Sigmoid colon (tissue), 7 donors: Measurements from ENCODE around the gene PIK3CD. TPM values are rescaled to one million over a fixed set of nuclear protein-coding genes. Genes with fewer than 3 reads are reported as not detected.

Experiments
- DNase-seq: peaks from one replicate; pipeline ENCODE4 v3.0.0-alpha.2; 2019
- H3K27ac ChIP-seq, 4 donors: fragments of 200-600 bp; sonication (generic); one replicate each; pipeline ENCODE4 v1.5.1; 2016 to 2019; ENCODE audit warnings: mild to moderate bottlenecking in 1 of 4
- H3K27me3 ChIP-seq, 3 donors: fragments of 200-600 bp; sonication (generic); one replicate each; pipeline ENCODE4 v1.5.1; 2019; ENCODE audit warnings: mild to moderate bottlenecking in 1 of 3
- H3K36me3 ChIP-seq, 4 donors: fragments of 200-600 bp; sonication (generic); one replicate each; pipeline ENCODE4 v1.5.1; 2016 to 2019
- H3K4me1 ChIP-seq, 4 donors: fragments of 200-600 bp; sonication (generic); one replicate each; pipeline ENCODE4 v1.5.1; 2017 to 2019
- H3K4me3 ChIP-seq, 4 donors: fragments of 200-600 bp; sonication (generic); one replicate each; pipeline ENCODE4 v1.5.1; 2017 to 2019; ENCODE audit warnings: mild to moderate bottlenecking in 2 of 4, moderate library complexity in 1 of 4
- H3K9me3 ChIP-seq, 4 donors: fragments of 200-600 bp in 3 of 4; sonication (generic) in 3 of 4; one replicate each; pipeline versions ENCODE4 v1.5.1 to v1.6.1; 2013 to 2019
- EP300 ChIP-seq, 4 donors: sonication (generic); formaldehyde crosslinking; IDR thresholded peaks; one replicate each; pipeline ENCODE4 v1.6.1; 2017; ENCODE audit warnings: antibody characterized with exemption in 4 of 4
- POLR2A ChIP-seq, 2 donors: fragments of 450-650 bp; IDR thresholded peaks; one replicate each; pipeline ENCODE4 v1.6.1; 2016; ENCODE audit warnings: antibody characterized with exemption in 2 of 2, mild to moderate bottlenecking in 2 of 2, moderate library complexity in 2 of 2
- POLR2AphosphoS5 ChIP-seq, 4 donors: sonication (generic); formaldehyde crosslinking; IDR thresholded peaks; one replicate each; pipeline ENCODE4 v1.6.1; 2017; ENCODE audit warnings: antibody characterized with exemption in 4 of 4
- WGBS, 2 donors: extraction: QIAGEN DNeasy Blood & Tissue Kit; methylation state at CpG; one replicate each; pipeline ENCODE4 v1.1.7; 2013; 5-methylcytosine and 5-hydroxymethylcytosine counted together
- intact Hi-C: fragments of 100-400 bp; cut with DNase I; formaldehyde crosslinking; loops from one replicate; pipeline ENCODE4 v1.15.1; 2023
- polyA plus RNA-seq, 3 donors: library from polyadenylated mRNA; stranded (reverse); fragments of 200-250 nt; gene quantifications; one replicate each; pipeline ENCODE4 v1.2.3, GENCODE V29; 2013
- total RNA-seq, 4 donors: library from RNA; depleted of rRNA; stranded (reverse); fragments of >200 nt; gene quantifications; one replicate each; pipeline ENCODE4 v1.1.0, GENCODE V29; 2016
- TF ChIP-seq, protein P1 (sequence below), 4 experiments: fragments of 450-650 bp in 3 of 4; fragments of 200-600 bp in 1 of 4; IDR thresholded peaks; one replicate each; pipeline ENCODE4 v1.5.1; 2016 to 2019; ENCODE audit warnings: antibody characterized with exemption in 4 of 4, mild to moderate bottlenecking in 3 of 4, moderate library complexity in 2 of 4
- donor health status: healthy with polysubstance abuse.
- donor health status: Bipolar disorder and iron deficiency.
- donor health status: healthy.

The PIK3CD gene
- total and polyA plus RNA-seq, 7 donors: 1.2 to 23.1 (median 8.7) TPM

DNA sequence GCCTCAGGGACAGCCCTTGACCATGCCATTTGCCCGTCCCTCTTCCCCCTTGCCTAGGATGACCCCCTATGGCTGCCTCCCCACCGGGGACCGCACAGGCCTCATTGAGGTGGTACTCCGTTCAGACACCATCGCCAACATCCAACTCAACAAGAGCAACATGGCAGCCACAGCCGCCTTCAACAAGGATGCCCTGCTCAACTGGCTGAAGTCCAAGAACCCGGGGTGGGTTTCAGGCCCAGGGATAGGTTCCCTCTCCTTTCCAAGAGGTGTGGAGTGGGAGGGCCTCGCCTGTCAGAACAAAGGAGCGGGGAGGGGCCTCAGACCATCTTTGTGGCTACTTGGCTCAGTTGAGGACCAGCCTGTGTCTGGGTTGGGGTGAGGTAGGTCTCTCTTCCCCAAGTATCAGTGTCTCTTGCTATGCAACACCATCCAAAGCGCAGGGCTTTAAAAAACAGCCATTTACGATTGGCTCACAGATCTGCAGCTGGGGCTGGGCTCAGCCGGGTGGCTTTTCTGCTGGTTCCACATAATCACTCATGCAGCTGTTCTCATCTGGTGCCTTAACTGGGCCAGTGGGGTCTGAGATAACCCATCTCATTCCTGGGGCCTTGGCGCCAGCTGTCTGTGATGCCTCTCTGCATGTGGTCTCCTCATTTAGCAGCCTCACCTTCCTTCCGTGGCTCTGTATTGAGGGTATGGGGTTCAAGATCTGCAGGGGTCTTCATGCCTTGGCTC, 71.7 kb downstream of the PIK3CD start:
- WGBS, 2 donors: 97 to 98% methylated on average over 14 of the region's 14 CpGs
- intact Hi-C loops: loop anchor here (5.0 kb wide), 2 partner anchors 96 to 144 kb away; no protein-coding TSS in a partner anchor
- H3K4me1 ChIP-seq: peaks cover 0 to 13% (median 8%) of the 10 kb centered on the region in 4 donors
- H3K9me3 ChIP-seq: peaks cover 0 to 3% (median 0%) of the 10 kb centered on the region in 4 donors
- H3K27me3 ChIP-seq: no peaks in the 10 kb centered on the region
- TF ChIP-seq EP300 (IDR thresholded peaks at IDR 0.05) (no peak), POLR2AphosphoS5 (IDR thresholded peaks at IDR 0.05) (no peak), POLR2A (IDR thresholded peaks at IDR 0.05) (no peak)
- TF ChIP-seq, protein P1, sequence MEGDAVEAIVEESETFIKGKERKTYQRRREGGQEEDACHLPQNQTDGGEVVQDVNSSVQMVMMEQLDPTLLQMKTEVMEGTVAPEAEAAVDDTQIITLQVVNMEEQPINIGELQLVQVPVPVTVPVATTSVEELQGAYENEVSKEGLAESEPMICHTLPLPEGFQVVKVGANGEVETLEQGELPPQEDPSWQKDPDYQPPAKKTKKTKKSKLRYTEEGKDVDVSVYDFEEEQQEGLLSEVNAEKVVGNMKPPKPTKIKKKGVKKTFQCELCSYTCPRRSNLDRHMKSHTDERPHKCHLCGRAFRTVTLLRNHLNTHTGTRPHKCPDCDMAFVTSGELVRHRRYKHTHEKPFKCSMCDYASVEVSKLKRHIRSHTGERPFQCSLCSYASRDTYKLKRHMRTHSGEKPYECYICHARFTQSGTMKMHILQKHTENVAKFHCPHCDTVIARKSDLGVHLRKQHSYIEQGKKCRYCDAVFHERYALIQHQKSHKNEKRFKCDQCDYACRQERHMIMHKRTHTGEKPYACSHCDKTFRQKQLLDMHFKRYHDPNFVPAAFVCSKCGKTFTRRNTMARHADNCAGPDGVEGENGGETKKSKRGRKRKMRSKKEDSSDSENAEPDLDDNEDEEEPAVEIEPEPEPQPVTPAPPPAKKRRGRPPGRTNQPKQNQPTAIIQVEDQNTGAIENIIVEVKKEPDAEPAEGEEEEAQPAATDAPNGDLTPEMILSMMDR (IDR thresholded peaks at IDR 0.05): no peak
- peaks cover 9 to 57% (median 21%) of the 10 kb centered on the region in 4 donors for H3K36me3 ChIP-seq
- no peak for DNase-seq
- H3K27ac ChIP-seq: no peak overlapping the region
- no peak overlapping the region for H3K4me3 ChIP-seq

DNA sequence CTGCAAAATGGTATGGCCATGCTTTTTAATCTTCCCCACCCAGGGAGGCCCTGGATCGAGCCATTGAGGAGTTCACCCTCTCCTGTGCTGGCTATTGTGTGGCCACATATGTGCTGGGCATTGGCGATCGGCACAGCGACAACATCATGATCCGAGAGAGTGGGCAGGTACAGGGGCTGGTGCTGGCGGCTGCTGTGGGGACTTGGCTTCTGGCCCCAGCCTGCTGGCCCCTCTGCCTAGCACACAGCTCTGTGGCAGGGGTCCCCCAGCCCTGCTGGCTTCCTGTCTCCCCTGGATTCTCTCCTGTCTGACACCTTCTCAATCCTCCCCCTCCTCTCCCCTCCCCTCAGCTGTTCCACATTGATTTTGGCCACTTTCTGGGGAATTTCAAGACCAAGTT, 72.4 kb downstream of the PIK3CD start:
- Histone ChIP-seq H3K4me3 (no peak overlapping the region), H3K36me3 (peaks cover 12 to 64% (median 22%) of the 10 kb centered on the region in 4 donors), H3K9me3 (peaks cover 0 to 3% (median 0%) of the 10 kb centered on the region in 4 donors), H3K4me1 (peaks cover 0 to 10% (median 6%) of the 10 kb centered on the region in 4 donors), H3K27ac (no peak overlapping the region), H3K27me3 (no peaks in the 10 kb centered on the region)
- DNase-seq: no peak
- WGBS, 2 donors: 97% methylated on average over 6 of the region's 6 CpGs
- intact Hi-C loops: loop anchor here (5.0 kb wide), 2 partner anchors 97 to 143 kb away; no protein-coding TSS in a partner anchor
- TF ChIP-seq, protein P1 (IDR thresholded peaks at IDR 0.05): no peak
- TF ChIP-seq POLR2A (IDR thresholded peaks at IDR 0.05) (no peak), EP300 (IDR thresholded peaks at IDR 0.05) (no peak), POLR2AphosphoS5 (IDR thresholded peaks at IDR 0.05) (no peak)

DNA sequence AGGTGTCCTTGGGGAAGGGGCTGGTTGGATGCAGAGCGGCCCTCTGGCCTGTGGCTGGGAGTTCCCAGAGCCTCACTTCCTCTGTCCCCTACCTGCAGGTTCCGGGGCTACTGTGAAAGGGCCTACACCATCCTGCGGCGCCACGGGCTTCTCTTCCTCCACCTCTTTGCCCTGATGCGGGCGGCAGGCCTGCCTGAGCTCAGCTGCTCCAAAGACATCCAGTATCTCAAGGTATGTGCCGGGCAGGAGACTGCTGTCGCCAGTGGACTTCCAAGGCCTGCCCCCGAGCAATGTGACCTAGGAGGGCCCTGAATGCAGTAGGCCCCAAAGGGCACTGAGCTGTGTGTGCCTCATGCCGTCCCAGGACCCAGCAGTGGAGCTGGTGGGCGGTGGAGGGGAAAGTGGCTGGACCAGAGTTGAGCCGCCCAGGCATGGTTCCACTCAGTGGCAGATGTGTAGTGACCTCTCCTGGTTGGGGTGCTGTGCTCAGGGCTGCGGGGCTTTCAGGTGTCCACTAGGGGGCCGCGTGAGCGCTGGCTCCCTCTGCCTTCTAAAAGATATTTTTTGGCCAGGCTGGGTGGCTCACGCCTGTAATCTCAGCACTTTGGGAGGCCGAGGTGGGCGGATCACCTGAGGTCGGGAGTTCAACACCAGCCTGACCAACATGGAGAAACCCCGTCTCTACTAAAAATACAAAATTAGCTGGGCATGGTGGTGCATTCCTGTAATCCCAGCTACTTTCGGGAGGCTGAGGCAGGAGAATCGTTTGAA, 73.4 kb downstream of the PIK3CD start:
- Histone ChIP-seq H3K36me3 (peaks cover 11 to 74% (median 29%) of the 10 kb centered on the region in 4 donors), H3K4me3 (no peak overlapping the region), H3K27me3 (no peaks in the 10 kb centered on the region), H3K9me3 (peaks cover 0 to 3% (median 0%) of the 10 kb centered on the region in 4 donors), H3K4me1 (peaks cover 0 to under 1% (median 0%) of the 10 kb centered on the region in 4 donors), H3K27ac (no peak overlapping the region)
- WGBS, 2 donors: 54 to 71% methylated on average over 24 of the region's 24 CpGs
- peak; percentile 73 for DNase-seq
- TF ChIP-seq, protein P1 (IDR thresholded peaks at IDR 0.05): peak; percentile 43 to 75 (median 73)
- TF ChIP-seq POLR2AphosphoS5 (IDR thresholded peaks at IDR 0.05) (no peak), POLR2A (IDR thresholded peaks at IDR 0.05) (no peak)
- intact Hi-C loops: loop anchor here (5.0 kb wide), 2 partner anchors 98 to 142 kb away; no protein-coding TSS in a partner anchor

DNA sequence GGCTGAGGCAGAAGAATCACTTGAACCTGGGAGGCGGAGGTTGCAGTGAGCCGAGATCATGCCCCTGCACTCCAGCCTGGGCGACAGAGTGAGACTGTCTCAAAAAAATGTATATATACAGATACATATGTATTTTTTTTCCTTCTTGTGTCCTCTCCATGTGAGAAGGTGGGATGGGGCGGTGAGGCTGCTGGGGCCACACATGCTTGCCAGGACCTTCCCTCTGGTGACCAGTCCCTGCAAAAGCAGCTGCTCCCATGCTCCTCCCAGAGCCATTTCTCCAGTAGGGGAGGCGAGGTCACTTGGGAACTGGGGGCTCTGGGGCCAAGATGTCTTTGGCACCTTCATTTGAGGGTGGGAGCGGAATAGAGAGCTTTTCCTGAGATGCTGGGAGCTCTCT, 74.9 kb downstream of the PIK3CD start:
- DNase-seq: no peak
- H3K4me3 ChIP-seq: no peak overlapping the region
- TF ChIP-seq, protein P1 (IDR thresholded peaks at IDR 0.05): no peak
- TF ChIP-seq EP300 (IDR thresholded peaks at IDR 0.05) (no peak), POLR2A (IDR thresholded peaks at IDR 0.05) (no peak), POLR2AphosphoS5 (IDR thresholded peaks at IDR 0.05) (no peak)
- WGBS, 2 donors: 93 to 96% methylated on average over 6 of the region's 6 CpGs
- peaks cover 0 to 3% (median 0%) of the 10 kb centered on the region in 4 donors for H3K9me3 ChIP-seq
- no peak overlapping the region for H3K27ac ChIP-seq
- peaks cover 15 to 77% (median 42%) of the 10 kb centered on the region in 4 donors for H3K36me3 ChIP-seq
- intact Hi-C loops: no loop called here
- no peaks in the 10 kb centered on the region for H3K4me1 ChIP-seq
- no peaks in the 10 kb centered on the region for H3K27me3 ChIP-seq
